IPS-20b (cell line): ENCODE results near the gene UXS1.

Source experiments
- H3K27ac ChIP-seq: one replicate; pipeline ENCODE4 v1.5.1; 2013; ENCODE audit warnings: low read length
- H3K27me3 ChIP-seq: 2 replicates; pipeline ENCODE4 v1.6.1; 2013; ENCODE audit warnings: mild to moderate bottlenecking, low read length, inconsistent platforms; ENCODE audit not compliant: insufficient read depth
- H3K36me3 ChIP-seq: 2 replicates; pipeline ENCODE4 v1.6.1; 2013; ENCODE audit warnings: low read depth, mild to moderate bottlenecking, inconsistent platforms, low read length, moderate library complexity; ENCODE audit not compliant: insufficient read depth
- H3K4me1 ChIP-seq: 2 replicates; pipeline ENCODE4 v1.6.1; 2013; ENCODE audit warnings: mild to moderate bottlenecking, control low read depth, inconsistent platforms, low read length, moderate library complexity; ENCODE audit not compliant: insufficient read depth
- H3K4me3 ChIP-seq: 2 replicates; pipeline ENCODE4 v1.5.1; 2013; ENCODE audit warnings: mild to moderate bottlenecking, low read length, inconsistent platforms
- H3K9ac ChIP-seq: 2 replicates; pipeline ENCODE4 v1.6.1; 2013; ENCODE audit warnings: low read depth, mild to moderate bottlenecking, inconsistent platforms, low read length, moderate library complexity
- H3K9me3 ChIP-seq: 2 replicates; pipeline ENCODE4 v1.6.1; 2013; ENCODE audit warnings: mild to moderate bottlenecking, low read depth, low read length, inconsistent platforms; ENCODE audit not compliant: insufficient read depth

UXS1 gene

DNA sequence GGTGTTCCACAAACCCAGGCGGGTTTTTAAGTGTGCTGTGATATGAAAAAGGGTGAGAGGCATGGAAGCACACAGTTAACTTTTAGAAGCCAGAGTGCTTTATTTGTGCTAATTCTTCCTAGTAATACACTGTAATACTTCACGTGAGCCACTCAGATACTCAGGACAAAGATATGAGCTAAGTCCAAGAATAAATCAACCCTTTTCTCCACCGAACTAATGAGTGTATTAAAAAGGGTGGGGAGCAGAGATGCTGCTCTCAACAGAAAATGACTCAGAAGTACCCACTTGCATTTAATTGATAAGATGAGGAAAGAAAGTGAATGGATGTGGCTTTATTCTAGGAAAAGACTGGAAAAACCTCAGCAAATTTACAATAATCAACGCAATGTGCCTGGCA lies 79.9 kb downstream of the UXS1 start:
- H3K27ac ChIP-seq, result no peak overlapping the region

DNA sequence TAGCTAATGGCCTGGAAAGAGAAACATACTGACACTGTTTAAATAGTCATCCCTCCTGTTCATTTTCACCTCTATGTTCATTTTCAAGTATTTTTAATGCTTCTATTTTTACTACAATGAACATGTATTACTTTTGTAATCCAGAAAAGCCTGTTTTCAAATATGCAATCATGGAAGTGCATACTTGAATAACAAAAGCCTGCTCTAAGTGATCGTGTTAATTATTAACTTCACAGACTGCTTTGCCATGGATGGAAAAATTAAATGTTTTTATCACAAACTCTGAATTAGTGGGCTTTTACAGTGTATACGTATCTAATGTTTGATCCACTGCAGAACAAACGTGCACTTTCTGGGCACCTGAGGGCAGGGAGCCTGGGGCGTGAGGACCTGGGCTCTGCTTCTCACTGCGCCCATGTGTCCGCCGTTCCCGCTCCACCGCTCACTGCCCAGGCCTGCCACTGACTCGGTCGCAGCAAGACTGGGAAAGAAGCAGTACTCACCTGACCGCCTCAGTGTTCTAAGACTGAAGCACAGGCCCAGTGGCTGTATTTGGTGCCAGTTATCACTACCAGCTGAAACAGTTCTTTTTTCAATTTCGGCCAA lies 80.6 kb downstream of the UXS1 start:
- H3K4me1 ChIP-seq, result peaks cover 8% of the 10 kb centered on the region; the same call in 1 of the 2 replicates
- H3K4me3 ChIP-seq, result no peak overlapping the region
- no peaks in the 10 kb centered on the region for H3K9me3 ChIP-seq
- H3K9ac ChIP-seq, result no peak overlapping the region
- no peak overlapping the region for H3K27ac ChIP-seq
- no peaks in the 10 kb centered on the region for H3K27me3 ChIP-seq
- peaks cover 57% of the 10 kb centered on the region for H3K36me3 ChIP-seq

More for the DNA sequence above, 79.9 kb downstream of the UXS1 start:
- peaks cover 50% of the 10 kb centered on the region for H3K36me3 ChIP-seq
- no peaks in the 10 kb centered on the region for H3K27me3 ChIP-seq
- H3K9ac ChIP-seq, result no peak overlapping the region
- no peaks in the 10 kb centered on the region for H3K9me3 ChIP-seq
- peaks cover 13% of the 10 kb centered on the region; the same call in 1 of the 2 replicates for H3K4me1 ChIP-seq
- H3K4me3 ChIP-seq, result no peak overlapping the region

DNA sequence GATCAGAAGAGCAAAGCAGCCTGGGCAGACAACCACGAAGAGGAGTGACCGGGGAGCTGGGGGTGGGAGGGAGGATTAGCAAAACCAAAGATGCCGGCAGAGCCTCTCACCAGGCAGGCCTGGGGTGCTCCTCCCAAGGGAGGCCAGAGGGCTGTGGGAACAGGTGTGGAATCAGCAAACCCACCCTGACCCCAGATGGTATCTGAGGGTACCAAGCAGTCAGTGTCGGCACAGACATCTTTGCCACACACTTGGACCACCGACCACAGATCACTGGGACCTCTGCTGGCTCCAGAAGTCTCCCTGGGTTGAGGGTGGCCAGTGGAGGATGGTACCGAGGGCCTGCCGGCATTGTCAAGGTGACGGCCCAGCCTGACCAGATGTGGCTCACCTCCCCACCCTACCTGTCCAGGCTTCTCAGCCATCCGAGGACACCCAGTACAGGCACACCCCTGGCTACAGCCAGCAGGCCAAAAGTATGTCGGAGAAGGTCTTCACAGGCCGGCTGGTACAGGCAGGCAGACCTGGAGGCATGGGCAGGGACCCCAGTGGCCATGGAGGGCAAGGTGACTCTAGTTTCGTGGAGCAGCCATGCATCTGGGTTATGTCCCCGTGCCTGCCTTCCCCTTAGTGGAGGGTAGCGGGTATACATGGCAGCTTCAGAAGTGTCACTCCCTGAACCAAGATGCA lies 82.1 kb downstream of the UXS1 start:
- peaks cover 63% of the 10 kb centered on the region for H3K36me3 ChIP-seq
- H3K27ac ChIP-seq, result no peak overlapping the region
- H3K27me3 ChIP-seq, result no peaks in the 10 kb centered on the region
- H3K4me1 ChIP-seq, result no peaks in the 10 kb centered on the region
- H3K4me3 ChIP-seq, result no peak overlapping the region
- H3K9ac ChIP-seq, result no peak overlapping the region
- no peaks in the 10 kb centered on the region for H3K9me3 ChIP-seq

DNA sequence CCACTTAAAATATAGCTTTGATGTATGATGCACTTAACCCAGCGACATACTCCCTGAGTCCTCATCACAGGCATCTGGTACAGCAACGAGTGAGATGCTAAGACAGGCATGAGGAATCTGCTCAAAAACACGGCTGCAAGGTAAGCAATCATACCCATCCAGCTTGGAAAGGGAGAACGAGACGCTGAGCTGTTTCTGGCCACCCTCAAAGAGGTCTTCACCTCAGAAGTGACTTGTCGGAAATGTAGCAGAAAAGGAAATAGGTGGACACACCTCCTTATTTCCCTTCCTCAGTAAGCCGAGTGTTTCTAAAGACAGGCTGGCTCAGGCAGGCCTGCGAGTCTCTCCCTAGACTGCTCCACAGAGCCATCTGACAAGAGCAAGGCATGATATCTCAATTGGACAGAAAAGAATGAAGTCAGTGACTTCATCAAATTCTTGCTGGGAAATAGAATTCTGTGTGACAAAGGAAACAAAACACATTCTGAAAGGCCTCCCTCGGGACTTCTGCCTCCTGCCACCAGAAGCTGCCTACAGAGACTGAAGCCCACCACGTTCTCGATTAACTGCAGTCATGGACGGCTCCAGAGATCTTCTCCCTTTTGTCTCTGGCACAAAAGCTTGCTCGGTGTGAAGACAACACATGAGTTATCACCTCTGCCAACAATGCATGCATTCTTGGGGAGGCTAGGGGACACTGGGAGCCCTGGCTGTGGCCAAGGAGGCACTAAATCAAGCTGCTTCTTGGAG lies 84.3 kb downstream of the UXS1 start:
- Histone ChIP-seq H3K9me3 (no peaks in the 10 kb centered on the region), H3K27ac (no peak overlapping the region), H3K4me3 (no peak overlapping the region), H3K36me3 (peaks cover 53% of the 10 kb centered on the region), H3K4me1 (no peaks in the 10 kb centered on the region), H3K9ac (no peak overlapping the region), H3K27me3 (no peaks in the 10 kb centered on the region)

DNA sequence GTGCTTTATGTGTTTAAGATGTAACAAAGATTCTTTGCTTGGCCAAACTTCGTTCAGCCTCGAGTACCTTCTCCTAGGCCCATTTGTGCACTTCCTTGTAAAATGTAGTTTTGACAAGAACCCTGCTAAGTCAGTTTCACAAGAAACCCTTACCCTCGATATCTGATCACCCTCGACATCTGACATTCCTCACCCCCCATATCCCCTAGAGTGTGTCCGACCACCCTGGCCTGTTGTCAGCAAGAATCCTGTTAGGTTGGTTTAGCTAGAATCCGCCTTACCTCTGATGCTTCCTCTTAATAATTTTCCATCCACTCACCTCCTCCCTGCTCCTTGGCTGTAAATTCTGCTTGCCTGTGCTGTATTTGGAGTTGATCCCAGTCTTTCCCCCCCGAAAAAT lies 85.3 kb downstream of the UXS1 start:
- Histone ChIP-seq H3K27ac (no peak overlapping the region), H3K4me3 (no peak overlapping the region), H3K36me3 (peaks cover 53% of the 10 kb centered on the region), H3K9me3 (no peaks in the 10 kb centered on the region), H3K9ac (no peak overlapping the region), H3K4me1 (no peaks in the 10 kb centered on the region), H3K27me3 (no peaks in the 10 kb centered on the region)

DNA sequence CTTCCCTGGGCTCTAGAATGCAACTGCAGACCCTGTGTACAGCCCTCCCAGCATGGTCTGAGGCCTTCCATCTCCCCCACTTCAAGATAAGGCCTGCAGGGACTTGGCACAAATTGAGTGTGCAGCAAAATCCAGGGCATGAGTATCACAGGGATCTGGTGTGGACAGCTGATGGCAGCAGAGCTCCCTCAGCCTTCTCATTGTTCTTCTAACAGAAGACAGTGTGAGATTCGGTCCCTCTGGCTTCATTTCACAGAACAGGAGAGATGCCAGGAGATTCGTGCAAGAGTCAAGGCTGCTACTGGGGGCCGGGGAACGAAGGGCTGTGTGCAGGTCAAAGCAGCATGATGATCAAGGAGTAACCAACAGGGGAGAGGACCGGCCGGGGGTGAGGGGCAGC lies 85.8 kb downstream of the UXS1 start:
- no peaks in the 10 kb centered on the region for H3K27me3 ChIP-seq
- peaks cover 53% of the 10 kb centered on the region for H3K36me3 ChIP-seq
- no peak overlapping the region for H3K27ac ChIP-seq

DNA sequence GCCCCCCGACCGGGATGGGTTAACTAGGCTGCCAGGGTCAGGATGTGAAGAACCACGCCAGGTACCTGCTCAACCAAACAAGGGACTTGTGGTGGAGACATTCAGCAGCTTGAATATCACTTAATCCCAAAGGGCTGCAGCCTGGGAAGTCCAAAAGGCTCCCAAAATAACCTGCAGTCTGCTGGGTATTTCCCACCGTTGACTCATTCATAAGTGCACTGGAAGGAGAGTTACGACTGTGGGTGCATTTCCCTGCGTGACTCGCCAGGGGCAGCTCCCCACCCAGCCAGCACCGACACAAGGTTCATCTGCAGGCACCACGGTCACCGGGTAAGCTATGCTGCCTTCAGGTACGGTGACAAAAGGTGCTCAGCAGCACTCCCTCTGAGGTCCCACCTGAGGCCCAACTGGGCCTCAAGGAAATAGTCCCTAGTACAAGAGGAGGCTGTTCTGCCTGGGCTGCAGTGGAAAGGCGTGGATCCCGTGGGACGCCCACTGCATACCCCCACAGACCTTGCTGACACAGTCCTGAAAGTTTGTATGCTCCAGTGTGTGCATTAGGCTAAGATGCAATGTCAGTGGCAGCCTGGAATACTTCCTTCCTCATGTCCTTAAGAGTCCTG lies 86.5 kb downstream of the UXS1 start:
- no peaks in the 10 kb centered on the region for H3K4me1 ChIP-seq
- no peak overlapping the region for H3K4me3 ChIP-seq
- H3K36me3 ChIP-seq, result peaks cover 51% of the 10 kb centered on the region
- no peak overlapping the region for H3K27ac ChIP-seq
- H3K9me3 ChIP-seq, result no peaks in the 10 kb centered on the region
- no peaks in the 10 kb centered on the region for H3K27me3 ChIP-seq
- H3K9ac ChIP-seq, result no peak overlapping the region

More for the DNA sequence above, 85.8 kb downstream of the UXS1 start:
- Histone ChIP-seq H3K4me1 (no peaks in the 10 kb centered on the region), H3K4me3 (no peak overlapping the region), H3K9me3 (no peaks in the 10 kb centered on the region), H3K9ac (no peak overlapping the region)

DNA sequence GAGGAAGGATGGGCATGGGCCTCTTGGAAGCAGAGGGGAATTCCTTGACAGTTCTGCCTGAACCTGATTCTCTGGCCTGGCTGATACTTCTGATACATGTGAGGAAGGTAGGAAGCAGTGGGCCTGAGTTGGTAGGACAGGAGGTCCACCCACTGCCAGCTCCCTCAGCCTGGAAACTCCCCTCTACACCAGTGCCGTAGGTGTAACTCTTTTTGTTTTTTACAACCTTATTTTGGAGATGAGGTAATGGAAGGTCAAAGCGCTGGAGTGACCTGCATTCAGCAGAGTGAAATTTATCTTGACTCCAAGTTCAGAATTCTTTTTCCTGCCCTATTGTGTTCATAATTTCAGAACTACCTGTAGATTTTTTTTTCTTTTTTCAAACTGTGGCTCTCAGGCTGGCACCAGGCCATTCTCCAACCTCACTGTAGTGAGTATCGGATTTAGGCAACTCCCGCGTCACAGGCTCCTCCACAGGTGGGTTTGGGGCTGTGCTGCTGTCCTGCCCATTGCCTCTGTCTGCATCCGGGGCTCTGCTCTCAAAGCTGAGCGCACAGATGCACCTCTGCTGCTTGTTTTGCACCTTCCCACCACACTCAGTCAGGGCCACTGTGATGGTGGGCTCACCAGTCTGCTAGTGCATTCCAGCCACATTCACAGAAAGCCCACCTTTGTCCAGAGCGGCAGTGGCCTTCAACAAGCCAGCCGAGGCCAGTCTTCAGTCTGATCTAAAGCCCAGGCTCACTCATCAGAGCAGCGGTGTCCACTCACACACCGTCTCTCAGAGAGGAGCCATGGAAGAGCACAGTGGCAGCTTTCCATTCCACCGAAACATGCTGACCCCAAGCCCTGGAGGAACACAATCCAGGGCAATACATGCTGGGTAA lies 87.2 kb downstream of the UXS1 start:
- no peaks in the 10 kb centered on the region for H3K9me3 ChIP-seq
- no peaks in the 10 kb centered on the region for H3K4me1 ChIP-seq
- H3K27ac ChIP-seq, result no peak overlapping the region
- no peaks in the 10 kb centered on the region for H3K27me3 ChIP-seq
- no peak overlapping the region for H3K4me3 ChIP-seq
- no peak overlapping the region for H3K9ac ChIP-seq
- peaks cover 44% of the 10 kb centered on the region for H3K36me3 ChIP-seq

DNA sequence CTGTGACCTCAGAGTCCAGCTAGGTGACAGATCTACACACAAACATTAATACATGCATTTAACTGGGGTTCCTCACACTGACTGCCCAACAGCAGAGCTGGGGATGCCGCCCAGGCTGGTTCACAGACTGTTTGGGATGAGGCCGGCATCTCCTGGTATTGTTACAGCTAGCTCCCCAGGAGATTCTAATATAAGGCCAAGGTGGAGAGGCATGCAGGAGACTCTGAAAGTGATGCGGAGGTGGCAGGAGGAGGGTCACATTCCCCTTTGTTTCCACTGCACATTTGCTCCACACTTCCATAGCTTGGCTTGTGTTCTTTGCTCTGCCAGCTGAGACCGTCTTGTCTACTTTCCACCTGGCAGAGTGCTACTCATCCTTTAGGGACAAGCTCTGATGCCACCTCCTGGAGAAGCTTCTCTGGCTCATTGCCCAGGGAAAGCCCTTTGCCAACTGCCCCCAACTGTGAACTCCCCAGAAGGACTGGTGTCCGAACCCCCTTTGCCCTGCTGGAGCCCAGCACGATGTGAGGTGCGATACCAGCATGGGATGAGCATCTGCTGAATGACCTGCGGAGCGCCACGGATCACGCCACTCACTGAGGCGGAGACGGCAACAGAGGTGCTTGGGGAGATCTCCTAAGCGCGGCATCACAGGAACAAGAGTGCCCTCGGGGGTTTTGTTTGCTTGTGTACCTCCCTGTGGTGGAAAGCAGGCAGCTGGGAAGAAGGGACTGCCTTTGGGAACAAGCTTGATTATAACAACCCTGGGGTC lies 88.8 kb downstream of the UXS1 start:
- H3K27ac ChIP-seq, result no peak overlapping the region
- peaks cover 38% of the 10 kb centered on the region for H3K36me3 ChIP-seq

DNA sequence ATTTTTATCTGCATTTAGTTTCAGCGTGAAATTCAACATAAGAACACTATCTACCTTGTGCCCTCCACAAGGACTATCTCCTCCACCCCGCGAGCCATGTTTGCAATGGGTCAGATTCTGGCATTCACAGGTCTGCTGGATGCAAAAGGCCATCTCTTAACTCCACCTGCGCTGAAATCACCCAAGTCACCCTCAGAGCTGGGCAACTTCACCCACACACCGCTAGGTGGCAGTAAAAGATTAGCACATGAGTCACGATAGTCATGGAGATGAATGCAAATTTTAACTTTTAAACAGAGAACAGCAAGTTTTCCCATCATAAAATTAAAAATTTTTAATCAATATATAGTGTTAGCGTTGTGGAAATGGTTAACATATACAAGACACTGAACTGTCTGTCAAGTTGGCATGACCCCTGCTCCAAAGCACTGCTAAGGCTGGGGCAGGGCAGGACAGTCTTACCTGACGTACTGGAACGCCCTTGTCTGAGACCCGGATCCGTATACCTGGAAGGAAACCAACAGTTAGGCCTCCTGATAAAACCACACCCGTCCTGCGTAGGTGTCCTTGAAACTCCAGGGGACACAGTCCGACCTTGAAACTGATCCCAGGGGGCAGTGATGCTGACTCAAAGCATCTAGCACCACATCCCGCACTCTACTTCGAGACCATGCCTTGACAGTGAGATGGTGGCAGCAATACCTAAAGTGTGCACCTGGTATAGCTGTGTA lies 89.6 kb downstream of the UXS1 start:
- Histone ChIP-seq H3K9me3 (no peaks in the 10 kb centered on the region), H3K4me3 (no peak overlapping the region), H3K27me3 (no peaks in the 10 kb centered on the region), H3K27ac (no peak overlapping the region), H3K4me1 (no peaks in the 10 kb centered on the region), H3K36me3 (peaks cover 38% of the 10 kb centered on the region), H3K9ac (no peak overlapping the region)

More for the DNA sequence above, 88.8 kb downstream of the UXS1 start:
- Histone ChIP-seq H3K27me3 (no peaks in the 10 kb centered on the region), H3K9ac (no peak overlapping the region), H3K9me3 (no peaks in the 10 kb centered on the region), H3K4me1 (no peaks in the 10 kb centered on the region), H3K4me3 (no peak overlapping the region)
